DOHH2 (cell line): Measurements from ENCODE around the gene CDT1.

ENCODE experiments used
- H3F3A ChIP-seq: fragments of 200-600 bp; sonication (generic), shearing (Covaris generic); 2 replicates; pipeline ENCODE4 v1.6.0; 2016; ENCODE audit warnings: antibody characterized with exemption, mild to moderate bottlenecking; ENCODE audit not compliant: control insufficient read depth, insufficient read depth
- H3K27ac ChIP-seq: fragments of 200-600 bp; sonication (generic); 2 replicates; pipeline ENCODE4 v1.5.1; 2014; ENCODE audit warnings: low read depth, mild to moderate bottlenecking, low read length, moderate library complexity
- H3K27me3 ChIP-seq: fragments of 200-600 bp; sonication (generic); 2 replicates; pipeline ENCODE4 v1.6.1; 2014; ENCODE audit warnings: mild to moderate bottlenecking, low read length, mixed read lengths; ENCODE audit not compliant: control insufficient read depth
- H3K36me3 ChIP-seq: fragments of 200-600 bp; sonication (generic); 2 replicates; pipeline ENCODE4 v1.6.1; 2014; ENCODE audit warnings: mild to moderate bottlenecking, low read length, moderate library complexity, mixed read lengths; ENCODE audit not compliant: control insufficient read depth
- H3K4me1 ChIP-seq: fragments of 200-600 bp; sonication (generic); 2 replicates; pipeline ENCODE4 v1.6.1; 2014; ENCODE audit warnings: mild to moderate bottlenecking, low read length, mixed read lengths; ENCODE audit not compliant: control insufficient read depth
- H3K4me2 ChIP-seq: fragments of 200-600 bp; sonication (generic); 2 replicates; pipeline ENCODE4 v1.6.0; 2014; ENCODE audit warnings: mild to moderate bottlenecking, low read length, moderate library complexity
- H3K4me3 ChIP-seq: fragments of 200-600 bp; sonication (generic); 2 replicates; pipeline ENCODE4 v1.5.1; 2014; ENCODE audit warnings: mild to moderate bottlenecking, low read length, mixed read lengths
- H3K79me2 ChIP-seq: fragments of 200-600 bp; sonication (generic); 2 replicates; pipeline ENCODE4 v1.6.1; 2014; ENCODE audit warnings: mild to moderate bottlenecking, low read length, mixed read lengths; ENCODE audit not compliant: control insufficient read depth
- H3K9me2 ChIP-seq: fragments of 200-600 bp; sonication (generic); replicated peaks from 2 replicates; pipeline ENCODE4 v1.6.1; 2014; ENCODE audit warnings: mild to moderate bottlenecking, low read length, mixed read lengths; ENCODE audit not compliant: control insufficient read depth
- H3K9me3 ChIP-seq: fragments of 200-600 bp; sonication (generic); 2 replicates; pipeline ENCODE4 v1.6.1; 2014; ENCODE audit warnings: antibody characterized with exemption, low read length, mixed read lengths; ENCODE audit not compliant: control insufficient read depth, insufficient read depth
- H4K20me1 ChIP-seq: fragments of 200-600 bp; sonication (generic); 2 replicates; pipeline ENCODE4 v1.6.0; 2014; ENCODE audit warnings: low read depth, mild to moderate bottlenecking, antibody characterized with exemption, low read length, moderate library complexity; ENCODE audit not compliant: control insufficient read depth, insufficient read depth
- CTCF ChIP-seq: fragments of 200-600 bp; sonication (generic); IDR thresholded peaks from one replicate; pipeline ENCODE4 v1.5.1; 2014; ENCODE audit warnings: antibody characterized with exemption, mild to moderate bottlenecking, low read depth, low read length; ENCODE audit not compliant: poor library complexity, severe bottlenecking
- EZH2phosphoT487 ChIP-seq: fragments of 200-600 bp; sonication (generic); IDR thresholded peaks from 2 replicates; pipeline ENCODE4 v1.6.1; 2017; ENCODE audit warnings: borderline replicate concordance, mild to moderate bottlenecking, antibody characterized with exemption, low read length, moderate library complexity, mixed read lengths

CDT1 gene

GRCh38 chr16:88816736-88817535, 13.3 kb downstream of the CDT1 start:
- H3K27me3 ChIP-seq, result no peaks in the 10 kb centered on the region
- TF ChIP-seq EZH2phosphoT487 (no peak), CTCF (no peak)
- H3K9me3 ChIP-seq, result peaks cover 7% of the 10 kb centered on the region; the same call in 1 of the 2 replicates
- no peaks in the 10 kb centered on the region; the same call in 1 of the 2 replicates for H3F3A ChIP-seq
- no peak overlapping the region for H3K4me3 ChIP-seq
- peaks cover 6% of the 10 kb centered on the region for H3K4me1 ChIP-seq
- H3K9me2 ChIP-seq, result no peaks in the 10 kb centered on the region
- no peak overlapping the region for H3K27ac ChIP-seq
- H3K79me2 ChIP-seq, result no peaks in the 10 kb centered on the region; the same call in 1 of the 2 replicates
- H3K4me2 ChIP-seq, result no peak overlapping the region
- 0 out of 2 replicates have a peak, but pooled peaks cover 4% of the 10 kb centered on the region for H3K36me3 ChIP-seq
- H4K20me1 ChIP-seq, result no peaks in the 10 kb centered on the region

- no peak overlapping the region for H3K4me2 ChIP-seq
- H3K27me3 ChIP-seq, result no peaks in the 10 kb centered on the region
- H3K36me3 ChIP-seq, result no peaks in the 10 kb centered on the region
- H3K9me3 ChIP-seq, result no peaks in the 10 kb centered on the region
- H3K4me3 ChIP-seq, result no peak overlapping the region
- H3K9me2 ChIP-seq, result no peaks in the 10 kb centered on the region
- H3K79me2 ChIP-seq, result no peaks in the 10 kb centered on the region
- no peaks in the 10 kb centered on the region for H3K4me1 ChIP-seq
- no peaks in the 10 kb centered on the region for H4K20me1 ChIP-seq
- no peak overlapping the region for H3K27ac ChIP-seq
- H3F3A ChIP-seq, result no peaks in the 10 kb centered on the region; the same call in 1 of the 2 replicates
- no peak for TF ChIP-seq CTCF
- no peak for TF ChIP-seq EZH2phosphoT487
These were observed 14.4 kb downstream of the CDT1 start for GRCh38 chr16:88817785-88818574.

GRCh38 chr16:88818575-88818874, 14.9 kb downstream of the CDT1 start:
- Histone ChIP-seq H3F3A (no peaks in the 10 kb centered on the region; the same call in 1 of the 2 replicates), H3K27ac (no peak overlapping the region), H3K9me3 (no peaks in the 10 kb centered on the region), H3K9me2 (no peaks in the 10 kb centered on the region), H4K20me1 (no peaks in the 10 kb centered on the region), H3K79me2 (no peaks in the 10 kb centered on the region), H3K36me3 (no peaks in the 10 kb centered on the region), H3K4me3 (no peak overlapping the region), H3K4me2 (no peak overlapping the region), H3K4me1 (no peaks in the 10 kb centered on the region), H3K27me3 (no peaks in the 10 kb centered on the region)
- TF ChIP-seq CTCF (no peak), EZH2phosphoT487 (no peak)
